HG03064 (cell line): ENCODE measurements around the gene IL36A.

Experiments used
- ATAC-seq: cut with Tn5 transposase; IDR thresholded peaks from one replicate; pipeline ENCODE4 v1.9.1; 2021; ENCODE audit warnings: low read depth; ENCODE audit not compliant: unreplicated experiment

Gene IL36A

DNA sequence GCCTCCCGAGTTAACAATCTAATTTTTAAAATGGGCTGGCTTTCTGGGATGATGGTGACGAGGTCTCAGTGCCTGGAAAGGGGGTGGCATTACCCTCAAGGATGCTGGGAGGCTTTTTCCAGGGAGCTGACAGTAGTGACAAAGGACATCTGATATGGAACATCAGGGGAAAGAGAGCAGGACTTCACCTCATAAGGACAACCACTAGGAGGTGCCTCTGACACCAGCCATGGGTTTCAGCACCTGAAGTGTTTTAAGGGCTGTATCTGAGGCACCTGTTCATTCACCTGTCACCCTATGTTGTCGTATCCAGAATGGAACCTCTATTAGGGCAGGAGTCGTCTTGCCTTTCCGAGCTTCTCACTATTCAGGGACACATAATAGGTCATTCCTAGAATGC, 36.6 kb downstream of the IL36A start:
- ATAC-seq: no peak

DNA sequence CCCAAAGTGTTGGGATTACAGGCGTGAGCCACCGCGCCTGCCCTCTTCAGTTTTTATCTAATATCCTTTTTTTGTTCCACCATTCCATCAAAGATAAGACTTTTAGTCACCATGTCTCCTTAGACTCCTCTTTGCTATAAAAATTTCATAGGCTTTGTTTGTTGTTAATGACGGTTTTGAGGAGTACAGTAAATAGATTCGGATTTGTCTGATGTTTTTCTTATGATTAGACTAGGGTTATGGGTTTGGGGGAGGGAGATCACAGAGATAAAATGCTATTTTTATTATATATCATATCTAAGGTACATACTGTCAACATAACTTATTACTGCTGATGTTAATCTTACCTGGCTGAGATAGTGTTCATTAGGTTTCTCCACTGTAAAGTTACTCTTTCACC, 41.2 kb downstream of the IL36A start:
- ATAC-seq: no peak

GRCh38 chr2:113050921-113051895, 45.9 kb downstream of the IL36A start:
- no peak for ATAC-seq

GRCh38 chr2:113052396-113052917, 47.2 kb downstream of the IL36A start, which contains the start of gene IL36B:
Gene IL36B (minus strand): TSS chr2:113052867.
- ATAC-seq: no peak

GRCh38 chr2:113053666-113054065, 48.4 kb downstream of the IL36A start:
- ATAC-seq: no peak

DNA sequence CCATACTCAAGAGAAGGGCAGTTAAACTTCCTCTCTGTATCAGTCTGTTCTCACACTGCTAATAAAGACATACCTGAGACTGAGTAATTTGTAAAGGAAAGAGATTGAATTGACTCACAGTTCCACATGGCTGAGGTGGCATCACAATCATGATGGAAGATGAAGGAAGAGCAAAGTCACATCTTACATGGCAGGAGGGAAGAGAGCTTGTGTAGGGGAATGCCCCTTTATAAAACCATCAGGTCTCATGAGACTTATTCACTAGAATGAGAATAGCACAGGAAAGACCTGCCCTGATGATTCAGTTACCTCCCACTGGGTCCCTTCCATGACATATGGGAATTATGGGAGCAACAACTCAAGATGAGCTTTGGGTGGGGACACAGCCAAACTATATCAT, 48.8 kb downstream of the IL36A start:
- ATAC-seq: no peak

- ATAC-seq: no peak
These were observed 51.3 kb downstream of the IL36A start for GRCh38 chr2:113056521-113056920.

DNA sequence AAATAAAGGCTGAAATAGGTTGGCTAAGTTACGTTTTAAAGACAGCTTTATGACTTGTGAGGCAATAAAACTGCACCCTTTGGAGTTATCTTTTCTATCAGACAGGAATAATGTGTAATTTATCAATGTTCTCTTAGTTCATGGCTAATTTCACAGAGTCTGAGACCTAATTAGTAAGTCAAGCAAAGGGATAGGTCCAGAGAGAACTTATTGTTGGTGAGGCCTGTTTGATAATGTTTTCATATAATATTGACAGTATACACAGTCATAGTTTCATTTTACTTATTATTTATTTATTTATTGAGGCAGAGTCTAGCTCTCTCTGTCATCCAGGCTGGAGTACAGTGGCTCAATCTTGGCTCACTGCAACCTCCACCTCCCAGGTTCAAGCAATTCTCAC, 51.9 kb downstream of the IL36A start:
- no peak for ATAC-seq
